ENCODE measurements around the gene ACTN2.
"Not testable (repeated sequence)": the region's sequence is repeated elsewhere in the genome, so short reads cannot be mapped to it uniquely, and the experiment has no call there.

ACTN2 gene

GRCh38 chr1:236685917-236686814 lies at the start of gene ACTN2:
Gene ACTN2 (plus strand): TSS chr1:236686499. CDS start chr1:236686674, 175 bp downstream.
- in situ Hi-C loops (cut with MboI; ENCODE audit: low sequenced_read_pairs): no loop called here

GRCh38 chr1:236638945-236639344 lies 47.4 kb upstream of the ACTN2 start:
- in situ Hi-C loops (cut with MboI; ENCODE audit: low sequenced_read_pairs): no loop called here

- in situ Hi-C loops (cut with MboI; ENCODE audit: low sequenced_read_pairs): no loop called here
Measured at GRCh38 chr1:236639686-236640085, 46.6 kb upstream of the ACTN2 start.

- in situ Hi-C loops (cut with MboI; ENCODE audit: low sequenced_read_pairs): no loop called here
Measured at GRCh38 chr1:236642763-236643162, 43.5 kb upstream of the ACTN2 start.

- in situ Hi-C loops (cut with MboI; ENCODE audit: low sequenced_read_pairs): no loop called here
Measured at GRCh38 chr1:236645016-236645680, 41.2 kb upstream of the ACTN2 start.

- in situ Hi-C loops (cut with MboI; ENCODE audit: low sequenced_read_pairs): no loop called here
Measured at GRCh38 chr1:236654511-236654910, 31.8 kb upstream of the ACTN2 start.

- in situ Hi-C loops (cut with MboI; ENCODE audit: low sequenced_read_pairs): no loop called here
Measured at GRCh38 chr1:236654957-236655356, 31.3 kb upstream of the ACTN2 start.

- in situ Hi-C loops (cut with MboI; ENCODE audit: low sequenced_read_pairs): no loop called here
Measured at GRCh38 chr1:236657398-236657797, 28.9 kb upstream of the ACTN2 start.

GRCh38 chr1:236659792-236660587 lies 26.3 kb upstream of the ACTN2 start:
- in situ Hi-C loops (cut with MboI; ENCODE audit: low sequenced_read_pairs): no loop called here

- in situ Hi-C loops (cut with MboI; ENCODE audit: low sequenced_read_pairs): no loop called here
Measured at GRCh38 chr1:236663934-236664333, 22.4 kb upstream of the ACTN2 start.

- in situ Hi-C loops (cut with MboI; ENCODE audit: low sequenced_read_pairs): not testable (repeated sequence)
Measured at GRCh38 chr1:236668909-236669308, 17.4 kb upstream of the ACTN2 start.

GRCh38 chr1:236670060-236670459 lies 16.2 kb upstream of the ACTN2 start:
- in situ Hi-C loops (cut with MboI; ENCODE audit: low sequenced_read_pairs): no loop called here

GRCh38 chr1:236673289-236673919 lies 12.9 kb upstream of the ACTN2 start:
- in situ Hi-C loops (cut with MboI; ENCODE audit: low sequenced_read_pairs): no loop called here

- in situ Hi-C loops (cut with MboI; ENCODE audit: low sequenced_read_pairs): no loop called here
Measured at GRCh38 chr1:236677641-236678235, 8.6 kb upstream of the ACTN2 start.

- in situ Hi-C loops (cut with MboI; ENCODE audit: low sequenced_read_pairs): no loop called here
Measured at GRCh38 chr1:236681219-236681618, 5.1 kb upstream of the ACTN2 start.

- in situ Hi-C loops (cut with MboI; ENCODE audit: low sequenced_read_pairs): no loop called here
Measured at GRCh38 chr1:236685205-236685916, 938 bp upstream of the ACTN2 start.

GRCh38 chr1:236686815-236687160 lies 489 bp downstream of the ACTN2 start:
- in situ Hi-C loops (cut with MboI; ENCODE audit: low sequenced_read_pairs): no loop called here

GRCh38 chr1:236687273-236687672 lies 974 bp downstream of the ACTN2 start:
- in situ Hi-C loops (cut with MboI; ENCODE audit: low sequenced_read_pairs): no loop called here

GRCh38 chr1:236688705-236689104 lies 2.4 kb downstream of the ACTN2 start:
- in situ Hi-C loops (cut with MboI; ENCODE audit: low sequenced_read_pairs): no loop called here

All from hTERT RPE-1 (cell line).